Neural cell (in vitro differentiated cells): ENCODE results near the gene ZNF391. TPM values are rescaled to one million over a fixed set of nuclear protein-coding genes. Genes with fewer than 3 reads are reported as not detected.

Source experiments
- H2AFZ ChIP-seq: fragments of 200-600, 300-800 bp; sonication (generic), shearing (Covaris generic); 2 replicates; pipeline ENCODE4 v1.6.0; 2014; ENCODE audit warnings: low read depth, mild to moderate bottlenecking, antibody characterized with exemption, low read length, moderate library complexity
- H3F3A ChIP-seq: fragments of 200-600 bp; shearing (Covaris generic); 2 replicates; pipeline ENCODE4 v1.6.1; 2016; ENCODE audit warnings: mild to moderate bottlenecking, moderate library complexity, mixed read lengths, antibody characterized with exemption, low read length; ENCODE audit not compliant: insufficient read depth, poor library complexity, severe bottlenecking
- H3K27ac ChIP-seq: fragments of 200-600, 300-800 bp; sonication (generic), shearing (Covaris generic); 2 replicates; pipeline ENCODE4 v1.5.1; 2014; ENCODE audit warnings: mild to moderate bottlenecking, low read length, moderate library complexity
- H3K27me3 ChIP-seq: fragments of 300-800, 200-600 bp; sonication (generic), shearing (Covaris generic); 2 replicates; pipeline ENCODE4 v1.6.0; 2014; ENCODE audit warnings: mild to moderate bottlenecking, low read depth, low read length, moderate library complexity; ENCODE audit not compliant: insufficient read depth
- H3K36me3 ChIP-seq: fragments of 300-800, 200-600 bp; sonication (generic), shearing (Covaris generic); 2 replicates; pipeline ENCODE4 v1.5.1; 2014; ENCODE audit warnings: mild to moderate bottlenecking, antibody characterized with exemption, low read length, moderate library complexity; ENCODE audit not compliant: insufficient read depth
- H3K4me2 ChIP-seq: fragments of 300-800, 200-600 bp; sonication (generic), shearing (Covaris generic); 2 replicates; pipeline ENCODE4 v1.6.0; 2014; ENCODE audit warnings: mild to moderate bottlenecking, low read length
- H3K4me3 ChIP-seq: fragments of 300-800, 200-600 bp; sonication (generic), shearing (Covaris generic); 2 replicates; pipeline ENCODE4 v1.5.1; 2014; ENCODE audit warnings: mild to moderate bottlenecking, low read length, moderate library complexity
- H3K79me2 ChIP-seq: fragments of 200-600 bp; shearing (Covaris generic); replicated peaks from 2 replicates; pipeline ENCODE4 v1.6.0; 2014; ENCODE audit warnings: mild to moderate bottlenecking, low read length, moderate library complexity; ENCODE audit not compliant: insufficient read depth
- H3K9ac ChIP-seq: fragments of 300-800, 200-600 bp; sonication (generic), shearing (Covaris generic); 2 replicates; pipeline ENCODE4 v1.6.1; 2016; ENCODE audit warnings: mild to moderate bottlenecking, low read length, mixed read lengths
- H3K9me2 ChIP-seq: fragments of 200-600 bp; shearing (Covaris generic); 2 replicates; pipeline ENCODE4 v1.6.1; 2016; ENCODE audit warnings: mild to moderate bottlenecking, low read length, mixed read lengths; ENCODE audit not compliant: insufficient read depth
- H3K9me3 ChIP-seq: fragments of 200-600, 300-800 bp; sonication (generic), shearing (Covaris generic); 2 replicates; pipeline ENCODE4 v1.6.1; 2016; ENCODE audit warnings: mild to moderate bottlenecking, mixed run types, low read length, moderate library complexity, mixed read lengths
- H4K20me1 ChIP-seq: fragments of 200-600 bp; shearing (Covaris generic); 2 replicates; pipeline ENCODE4 v1.6.1; 2016; ENCODE audit warnings: mild to moderate bottlenecking, mixed run types; ENCODE audit not compliant: insufficient read depth
- EP300 ChIP-seq: fragments of 450-650 bp; conservative IDR thresholded peaks from 2 replicates; pipeline ENCODE4 v1.6.1; 2014; ENCODE audit warnings: antibody characterized with exemption, mild to moderate bottlenecking, moderate library complexity; ENCODE audit not compliant: poor library complexity, severe bottlenecking
- EZH2 ChIP-seq: fragments of 200-600, 300-800 bp; shearing (Covaris generic), sonication (generic); IDR thresholded peaks from 2 replicates; pipeline ENCODE4 v1.6.1; 2014; ENCODE audit warnings: antibody characterized with exemption, low read length, borderline replicate concordance, mild to moderate bottlenecking; ENCODE audit not compliant: insufficient read depth, poor library complexity, severe bottlenecking
- MXI1 ChIP-seq: fragments of 450-650 bp; conservative IDR thresholded peaks from 2 replicates; pipeline ENCODE4 v1.6.1; 2014; ENCODE audit warnings: antibody characterized with exemption, mild to moderate bottlenecking; ENCODE audit not compliant: poor library complexity, severe bottlenecking
- POLR2AphosphoS5 ChIP-seq: IDR thresholded peaks from 2 replicates; pipeline ENCODE4 v1.6.1; 2012
- RAD21 ChIP-seq: fragments of 450-650 bp; conservative IDR thresholded peaks from 2 replicates; pipeline ENCODE4 v1.6.1; 2014; ENCODE audit warnings: antibody characterized with exemption, mild to moderate bottlenecking, moderate library complexity
- SMC3 ChIP-seq: fragments of 450-650 bp; conservative IDR thresholded peaks from 2 replicates; pipeline ENCODE4 v1.6.1; 2014; ENCODE audit warnings: antibody characterized with exemption, mild to moderate bottlenecking, moderate library complexity; ENCODE audit not compliant: poor library complexity
- TAF1 ChIP-seq: IDR thresholded peaks from 2 replicates; pipeline ENCODE4 v1.6.1; 2012; ENCODE audit warnings: low read depth
- polyA plus RNA-seq: library from polyadenylated mRNA; depleted of rRNA; stranded (reverse); fragments of >200 nt; gene quantifications from 2 replicates; pipeline ENCODE4 v1.2.3, GENCODE V29; 2014
- TF ChIP-seq, protein P1 (sequence below): fragments of 450-650 bp; IDR thresholded peaks from 2 replicates; pipeline ENCODE4 v1.5.1; 2014; ENCODE audit warnings: antibody characterized with exemption, mild to moderate bottlenecking, moderate library complexity; ENCODE audit not compliant: poor library complexity, severe bottlenecking
- TF ChIP-seq, protein P2 (sequence below): IDR thresholded peaks from 2 replicates; pipeline ENCODE4 v1.6.1; 2012; ENCODE audit warnings: borderline replicate concordance

Gene ZNF391
- polyA plus RNA-seq, 1 donor from 2014 or later = 2.9 TPM

DNA sequence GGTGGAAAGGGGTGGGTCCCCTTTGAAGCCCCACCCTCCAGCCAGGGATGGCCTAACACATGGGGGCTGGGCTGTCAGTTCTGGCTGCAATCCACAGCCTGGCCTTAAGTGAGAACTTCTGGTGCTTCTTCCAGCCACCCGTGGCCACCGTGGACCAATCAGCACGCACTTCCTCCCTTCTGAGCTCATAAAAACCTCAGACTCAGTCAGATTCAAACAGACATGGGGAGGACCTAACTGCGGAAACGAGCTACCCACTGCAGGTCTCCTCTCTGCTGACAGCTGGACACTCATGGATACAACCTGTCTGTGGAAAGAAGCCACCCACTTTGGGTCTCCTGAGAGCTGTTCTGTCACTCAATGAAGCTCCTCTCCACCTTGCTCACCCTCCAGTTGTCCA, 20.4 kb upstream of the ZNF391 start:
- no peak overlapping the region for H3K4me3 ChIP-seq
- H3K9ac ChIP-seq = no peak overlapping the region
- H3K4me2 ChIP-seq = no peak overlapping the region
- no peak overlapping the region for H2AFZ ChIP-seq
- no peaks in the 10 kb centered on the region for H3K9me2 ChIP-seq
- no peaks in the 10 kb centered on the region for H4K20me1 ChIP-seq
- H3F3A ChIP-seq = no peaks in the 10 kb centered on the region
- H3K27me3 ChIP-seq = no peaks in the 10 kb centered on the region
- no peak overlapping the region for H3K27ac ChIP-seq
- H3K36me3 ChIP-seq = no peaks in the 10 kb centered on the region
- no peak for TF ChIP-seq EP300
- no peak for TF ChIP-seq MXI1
- TF ChIP-seq, protein P1, sequence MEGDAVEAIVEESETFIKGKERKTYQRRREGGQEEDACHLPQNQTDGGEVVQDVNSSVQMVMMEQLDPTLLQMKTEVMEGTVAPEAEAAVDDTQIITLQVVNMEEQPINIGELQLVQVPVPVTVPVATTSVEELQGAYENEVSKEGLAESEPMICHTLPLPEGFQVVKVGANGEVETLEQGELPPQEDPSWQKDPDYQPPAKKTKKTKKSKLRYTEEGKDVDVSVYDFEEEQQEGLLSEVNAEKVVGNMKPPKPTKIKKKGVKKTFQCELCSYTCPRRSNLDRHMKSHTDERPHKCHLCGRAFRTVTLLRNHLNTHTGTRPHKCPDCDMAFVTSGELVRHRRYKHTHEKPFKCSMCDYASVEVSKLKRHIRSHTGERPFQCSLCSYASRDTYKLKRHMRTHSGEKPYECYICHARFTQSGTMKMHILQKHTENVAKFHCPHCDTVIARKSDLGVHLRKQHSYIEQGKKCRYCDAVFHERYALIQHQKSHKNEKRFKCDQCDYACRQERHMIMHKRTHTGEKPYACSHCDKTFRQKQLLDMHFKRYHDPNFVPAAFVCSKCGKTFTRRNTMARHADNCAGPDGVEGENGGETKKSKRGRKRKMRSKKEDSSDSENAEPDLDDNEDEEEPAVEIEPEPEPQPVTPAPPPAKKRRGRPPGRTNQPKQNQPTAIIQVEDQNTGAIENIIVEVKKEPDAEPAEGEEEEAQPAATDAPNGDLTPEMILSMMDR = no peak
- no peak for TF ChIP-seq TAF1
- TF ChIP-seq EZH2 = no peak
- TF ChIP-seq, protein P2, sequence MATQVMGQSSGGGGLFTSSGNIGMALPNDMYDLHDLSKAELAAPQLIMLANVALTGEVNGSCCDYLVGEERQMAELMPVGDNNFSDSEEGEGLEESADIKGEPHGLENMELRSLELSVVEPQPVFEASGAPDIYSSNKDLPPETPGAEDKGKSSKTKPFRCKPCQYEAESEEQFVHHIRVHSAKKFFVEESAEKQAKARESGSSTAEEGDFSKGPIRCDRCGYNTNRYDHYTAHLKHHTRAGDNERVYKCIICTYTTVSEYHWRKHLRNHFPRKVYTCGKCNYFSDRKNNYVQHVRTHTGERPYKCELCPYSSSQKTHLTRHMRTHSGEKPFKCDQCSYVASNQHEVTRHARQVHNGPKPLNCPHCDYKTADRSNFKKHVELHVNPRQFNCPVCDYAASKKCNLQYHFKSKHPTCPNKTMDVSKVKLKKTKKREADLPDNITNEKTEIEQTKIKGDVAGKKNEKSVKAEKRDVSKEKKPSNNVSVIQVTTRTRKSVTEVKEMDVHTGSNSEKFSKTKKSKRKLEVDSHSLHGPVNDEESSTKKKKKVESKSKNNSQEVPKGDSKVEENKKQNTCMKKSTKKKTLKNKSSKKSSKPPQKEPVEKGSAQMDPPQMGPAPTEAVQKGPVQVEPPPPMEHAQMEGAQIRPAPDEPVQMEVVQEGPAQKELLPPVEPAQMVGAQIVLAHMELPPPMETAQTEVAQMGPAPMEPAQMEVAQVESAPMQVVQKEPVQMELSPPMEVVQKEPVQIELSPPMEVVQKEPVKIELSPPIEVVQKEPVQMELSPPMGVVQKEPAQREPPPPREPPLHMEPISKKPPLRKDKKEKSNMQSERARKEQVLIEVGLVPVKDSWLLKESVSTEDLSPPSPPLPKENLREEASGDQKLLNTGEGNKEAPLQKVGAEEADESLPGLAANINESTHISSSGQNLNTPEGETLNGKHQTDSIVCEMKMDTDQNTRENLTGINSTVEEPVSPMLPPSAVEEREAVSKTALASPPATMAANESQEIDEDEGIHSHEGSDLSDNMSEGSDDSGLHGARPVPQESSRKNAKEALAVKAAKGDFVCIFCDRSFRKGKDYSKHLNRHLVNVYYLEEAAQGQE = no peak
- TF ChIP-seq POLR2AphosphoS5 = no peak
- TF ChIP-seq SMC3 = no peak
- TF ChIP-seq RAD21 = no peak
- no peaks in the 10 kb centered on the region for H3K9me3 ChIP-seq
- no peaks in the 10 kb centered on the region for H3K79me2 ChIP-seq

DNA sequence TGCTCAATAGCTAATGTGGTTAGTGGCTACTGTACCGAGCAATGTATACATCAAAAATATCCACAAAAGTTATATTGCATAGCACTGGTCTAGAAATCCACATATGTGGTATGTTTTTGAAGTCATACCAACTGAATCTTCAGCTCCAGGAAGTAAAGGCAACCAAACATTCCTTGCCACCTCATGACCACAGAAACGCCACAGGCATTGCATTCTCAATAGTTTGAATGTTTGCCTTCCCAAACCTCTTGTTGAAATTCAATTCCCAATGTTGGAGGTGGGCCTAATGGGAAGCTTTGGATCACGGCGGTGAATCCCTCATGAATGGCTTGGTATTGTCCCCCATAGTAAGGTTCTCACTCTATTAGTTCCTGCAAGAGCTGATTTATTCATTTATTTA, 18.2 kb upstream of the ZNF391 start:
- Histone ChIP-seq H2AFZ (no peak overlapping the region), H3K4me2 (no peak overlapping the region), H3K79me2 (no peaks in the 10 kb centered on the region), H3F3A (no peaks in the 10 kb centered on the region), H3K4me3 (no peak overlapping the region), H4K20me1 (no peaks in the 10 kb centered on the region), H3K9me2 (no peaks in the 10 kb centered on the region), H3K27ac (no peak overlapping the region), H3K9ac (no peak overlapping the region), H3K27me3 (peaks cover 20% of the 10 kb centered on the region), H3K36me3 (no peaks in the 10 kb centered on the region), H3K9me3 (no peaks in the 10 kb centered on the region)
- TF ChIP-seq SMC3 (no peak), POLR2AphosphoS5 (no peak)
